Urothelium cell line (cell line): Measurements from ENCODE around the gene ALS2CL.

ENCODE experiments used
- DNase-seq: peaks from one replicate; pipeline ENCODE4 v3.0.0; 2011; ENCODE audit warnings: low spot score, mixed read lengths
- FAIRE-seq: peaks from 2 replicates; lab custom pipeline; 2011; peaks lifted over from hg19 to GRCh38; lab: Jason Lieb, UNC

ALS2CL gene

GRCh38 chr3:46716461-46717441 is 23.3 kb upstream of the ALS2CL start:
- FAIRE-seq (no peak), DNase-seq (no peak)

- DNase-seq, result no peak
- no peak for FAIRE-seq
Observed at GRCh38 chr3:46715507-46716175, 22.2 kb upstream of the ALS2CL start.

- FAIRE-seq, result no peak
- DNase-seq, result no peak
Observed at GRCh38 chr3:46714728-46715506, 21.4 kb upstream of the ALS2CL start.

GRCh38 chr3:46713898-46714552 is 20.5 kb upstream of the ALS2CL start:
- no peak for DNase-seq
- no peak for FAIRE-seq

- FAIRE-seq (no peak), DNase-seq (no peak)
Observed at GRCh38 chr3:46713050-46713897, 19.8 kb upstream of the ALS2CL start.

- DNase-seq (no peak), FAIRE-seq (no peak)
Observed at GRCh38 chr3:46712191-46713049, 18.9 kb upstream of the ALS2CL start.

- DNase-seq (no peak), FAIRE-seq (no peak)
Observed at GRCh38 chr3:46711760-46712159, 18.3 kb upstream of the ALS2CL start.

GRCh38 chr3:46711305-46711704 is 17.8 kb upstream of the ALS2CL start:
- FAIRE-seq (no peak), DNase-seq (no peak)

- FAIRE-seq, result no peak
- no peak for DNase-seq
Observed at GRCh38 chr3:46710671-46711295, 17.3 kb upstream of the ALS2CL start.

GRCh38 chr3:46710229-46710628 is 16.8 kb upstream of the ALS2CL start:
- DNase-seq (no peak), FAIRE-seq (no peak)

GRCh38 chr3:46709721-46710120 is 16.2 kb upstream of the ALS2CL start:
- DNase-seq, result no peak
- FAIRE-seq, result peak; percentile 37

GRCh38 chr3:46709157-46709654 is 15.7 kb upstream of the ALS2CL start:
- DNase-seq, result no peak
- no peak for FAIRE-seq

GRCh38 chr3:46708401-46709156 is 15.1 kb upstream of the ALS2CL start:
- no peak for FAIRE-seq
- DNase-seq, result no peak

GRCh38 chr3:46707601-46708011 is 14.1 kb upstream of the ALS2CL start:
- FAIRE-seq (no peak), DNase-seq (no peak)

GRCh38 chr3:46706771-46707582 is 13.5 kb upstream of the ALS2CL start:
- DNase-seq (no peak), FAIRE-seq (no peak)

GRCh38 chr3:46705751-46706552 is 12.5 kb upstream of the ALS2CL start:
- DNase-seq (peak; percentile 66), FAIRE-seq (no peak)
